GM10248 (cell line): ENCODE data around the gene WNK2.

Experiments
- CTCF ChIA-PET: fragments of 300-600 bp; sonication (Branson Sonifier 250); formaldehyde crosslinking; extraction: SDS; loops from one replicate; lab custom pipeline; 2021; ENCODE audit warnings: antibody characterized with exemption; lab: Yijun Ruan, JAX
- POLR2A ChIA-PET: fragments of 350-650 bp; sonication (Branson Sonifier 250); formaldehyde crosslinking; extraction: SDS; loops from one replicate; lab custom pipeline; 2020; ENCODE audit warnings: antibody characterized with exemption; lab: Yijun Ruan, JAX
- DNase-seq: peaks from one replicate; pipeline ENCODE4 v3.0.0; 2012; ENCODE audit errors: extremely low spot score
- TF ChIP-seq, protein P1 (sequence below): IDR thresholded peaks from 2 replicates; pipeline ENCODE4 v1.5.1; 2012; ENCODE audit warnings: mild to moderate bottlenecking, low read depth; ENCODE audit errors: extremely low read depth, missing control alignments, control extremely low read depth

WNK2 gene

DNA sequence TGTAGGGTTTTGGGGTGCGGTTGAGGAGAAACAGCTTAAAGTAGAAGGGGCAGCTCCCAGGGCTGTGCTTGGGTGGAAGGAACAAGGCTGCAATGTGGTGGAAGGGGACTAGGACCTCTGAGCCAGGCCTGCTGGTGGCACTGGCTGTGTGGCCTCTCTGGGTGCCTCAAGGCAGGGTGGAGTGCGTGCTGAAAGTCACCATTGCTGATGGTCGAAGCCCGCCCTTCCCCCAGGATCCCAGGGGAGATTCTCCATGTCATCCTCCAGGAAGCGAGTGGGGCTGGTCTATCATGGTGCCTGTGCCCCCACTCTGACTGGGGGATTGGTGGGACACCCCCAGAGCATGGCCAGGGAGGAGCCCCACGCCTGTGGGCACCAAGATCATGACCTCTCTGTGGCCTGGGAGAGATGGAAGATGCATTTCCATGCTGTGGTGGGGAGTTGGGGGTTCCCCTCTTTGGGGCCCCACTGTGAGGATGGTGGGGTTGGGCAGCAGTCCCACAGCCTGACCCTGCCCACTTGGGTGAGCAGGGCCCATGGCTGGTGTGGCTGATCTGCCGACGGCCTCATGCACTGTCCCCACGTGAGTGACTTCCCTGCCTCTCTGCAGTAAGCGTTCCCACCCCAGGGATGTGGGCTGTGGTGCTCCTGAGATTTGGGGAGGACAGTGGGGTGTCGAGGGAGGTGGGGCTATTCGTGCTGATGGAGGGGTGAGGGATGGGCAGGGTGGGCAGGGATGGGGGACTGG lies 25.8 kb downstream of the WNK2 start:
- no peak for DNase-seq
- ChIA-PET CTCF (no interaction called here), POLR2A (no interaction called here)
- TF ChIP-seq, protein P1, sequence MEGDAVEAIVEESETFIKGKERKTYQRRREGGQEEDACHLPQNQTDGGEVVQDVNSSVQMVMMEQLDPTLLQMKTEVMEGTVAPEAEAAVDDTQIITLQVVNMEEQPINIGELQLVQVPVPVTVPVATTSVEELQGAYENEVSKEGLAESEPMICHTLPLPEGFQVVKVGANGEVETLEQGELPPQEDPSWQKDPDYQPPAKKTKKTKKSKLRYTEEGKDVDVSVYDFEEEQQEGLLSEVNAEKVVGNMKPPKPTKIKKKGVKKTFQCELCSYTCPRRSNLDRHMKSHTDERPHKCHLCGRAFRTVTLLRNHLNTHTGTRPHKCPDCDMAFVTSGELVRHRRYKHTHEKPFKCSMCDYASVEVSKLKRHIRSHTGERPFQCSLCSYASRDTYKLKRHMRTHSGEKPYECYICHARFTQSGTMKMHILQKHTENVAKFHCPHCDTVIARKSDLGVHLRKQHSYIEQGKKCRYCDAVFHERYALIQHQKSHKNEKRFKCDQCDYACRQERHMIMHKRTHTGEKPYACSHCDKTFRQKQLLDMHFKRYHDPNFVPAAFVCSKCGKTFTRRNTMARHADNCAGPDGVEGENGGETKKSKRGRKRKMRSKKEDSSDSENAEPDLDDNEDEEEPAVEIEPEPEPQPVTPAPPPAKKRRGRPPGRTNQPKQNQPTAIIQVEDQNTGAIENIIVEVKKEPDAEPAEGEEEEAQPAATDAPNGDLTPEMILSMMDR, result no peak

DNA sequence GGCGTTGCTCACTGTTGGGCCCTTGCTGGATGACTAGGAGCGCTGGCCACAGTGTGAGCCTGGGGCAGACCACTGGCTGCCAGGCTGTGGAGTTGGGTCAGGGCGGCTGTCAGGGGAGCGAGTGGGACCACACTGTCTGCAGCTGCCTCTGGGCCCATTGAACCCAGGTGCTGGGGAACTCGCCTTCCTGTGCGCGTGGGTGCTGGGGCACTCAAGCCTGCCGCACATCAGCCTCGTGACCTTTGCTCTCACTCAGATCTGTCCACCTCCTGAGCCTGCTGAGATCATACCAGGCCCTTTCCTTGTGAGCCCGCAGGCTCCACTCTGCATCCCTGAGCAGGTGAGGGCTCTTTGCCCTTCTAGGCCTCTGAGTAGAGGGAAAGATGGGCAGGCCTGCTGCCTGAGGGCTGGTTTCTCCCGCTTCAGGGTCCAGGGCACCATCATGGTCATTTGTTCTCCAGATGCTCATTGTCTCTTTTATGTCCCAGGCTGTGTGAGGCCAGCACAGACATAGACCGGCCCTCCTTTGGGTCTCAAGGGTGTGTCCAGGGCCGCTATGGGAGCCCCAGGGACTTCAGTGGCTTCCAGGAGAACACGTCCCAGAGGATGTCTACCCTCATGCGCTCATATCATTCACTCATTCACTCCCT lies 26.5 kb downstream of the WNK2 start:
- POLR2A ChIA-PET, result no interaction called here
- TF ChIP-seq, protein P1, result no peak
- DNase-seq, result no peak
- CTCF ChIA-PET, result no interaction called here

DNA sequence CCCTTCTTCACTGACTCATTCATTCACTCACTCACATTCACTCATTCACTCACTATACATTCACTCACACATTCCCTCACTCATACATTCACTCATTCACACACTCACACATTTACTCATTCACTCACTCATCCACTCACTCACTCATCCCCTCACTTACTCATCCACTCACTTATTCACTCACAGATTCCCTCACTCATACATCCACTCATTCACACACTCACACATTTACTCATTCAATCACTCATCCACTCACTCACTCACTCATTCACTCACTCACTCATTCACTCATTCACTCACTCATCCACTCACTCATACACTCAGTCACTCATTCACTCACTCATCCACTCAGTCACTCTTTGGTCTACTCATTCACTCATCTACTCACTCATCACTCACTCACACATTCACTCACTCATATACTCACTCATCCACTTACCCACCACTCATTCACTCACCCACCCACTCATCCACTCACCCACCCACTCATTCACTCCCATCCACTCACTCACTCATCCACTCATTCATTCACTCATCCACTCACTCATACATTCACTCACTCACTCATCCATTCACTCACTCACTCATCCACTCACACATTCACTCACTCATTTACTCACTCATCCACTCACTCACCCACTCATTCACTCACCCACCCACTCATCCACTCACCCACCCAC lies 27.2 kb downstream of the WNK2 start:
- DNase-seq, result no peak
- ChIA-PET CTCF (no interaction called here), POLR2A (no interaction called here)
- TF ChIP-seq, protein P1, result no peak

DNA sequence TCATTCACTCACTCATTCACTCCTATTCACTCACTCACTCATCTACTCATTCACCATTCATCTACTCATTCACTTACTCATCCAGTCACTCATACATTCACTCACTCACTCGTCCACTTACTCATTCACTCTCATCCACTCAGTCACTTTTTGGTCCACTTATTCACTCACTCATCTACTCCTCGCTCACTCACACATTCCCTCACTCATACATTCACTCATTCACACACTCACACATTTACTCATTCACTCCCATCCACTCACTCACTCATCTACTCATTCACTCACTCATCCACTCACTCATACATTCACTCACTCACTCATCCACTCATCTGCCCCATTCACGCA lies 27.7 kb downstream of the WNK2 start:
- TF ChIP-seq, protein P1, result no peak
- ChIA-PET POLR2A (no interaction called here), CTCF (no interaction called here)
- DNase-seq, result no peak

DNA sequence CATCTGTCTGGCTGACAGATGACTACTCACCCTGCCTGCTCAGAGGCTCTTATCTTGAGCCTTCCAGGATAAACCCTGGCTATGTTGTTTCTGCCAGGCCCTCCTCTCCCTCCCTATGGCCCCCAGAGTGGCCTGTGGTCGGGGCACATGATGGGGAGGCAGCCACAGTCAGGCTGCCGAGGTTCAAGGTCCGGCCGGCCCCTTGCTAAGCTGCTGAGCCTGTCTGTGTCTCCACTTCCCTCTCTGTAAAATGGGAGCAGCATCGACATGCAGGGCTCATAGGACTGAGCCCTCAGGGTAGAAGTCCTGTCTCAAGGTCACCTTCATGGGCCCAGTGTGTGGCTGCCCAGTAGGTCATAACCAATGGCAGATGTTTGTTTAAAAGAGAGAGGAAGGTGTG lies 28.5 kb downstream of the WNK2 start:
- POLR2A ChIA-PET, result no interaction called here
- CTCF ChIA-PET, result no interaction called here
- TF ChIP-seq, protein P1, result no peak
- DNase-seq, result no peak

DNA sequence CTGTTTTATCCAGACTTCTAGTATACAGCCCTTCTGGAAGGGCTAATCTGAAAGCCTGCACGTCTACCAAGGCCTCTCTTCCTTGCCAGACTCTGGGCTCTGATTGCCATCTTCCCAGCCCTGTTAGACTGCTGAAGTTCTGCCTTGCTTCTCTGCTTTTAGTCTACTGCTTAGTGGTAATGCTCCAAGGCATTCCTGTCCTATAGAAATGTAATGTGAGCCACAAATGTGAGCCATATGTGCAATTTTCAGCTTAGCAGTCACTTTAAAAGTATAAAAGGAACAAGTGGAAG lies 32.1 kb downstream of the WNK2 start:
- no peak for DNase-seq
- ChIA-PET POLR2A (no interaction called here), CTCF (no interaction called here)
- TF ChIP-seq, protein P1, result no peak
